HG03097 (cell line): ENCODE results near the gene DCTN3.

Experiments
- ATAC-seq: cut with Tn5 transposase; IDR thresholded peaks from one replicate; pipeline ENCODE4 v1.9.1; 2021; ENCODE audit not compliant: unreplicated experiment, low FRiP score

DCTN3 gene

GRCh38 chr9:34620061-34620994, at the start of gene DCTN3:
Gene DCTN3 (minus strand): TSS chr9:34620495. CDS start chr9:34620464, 31 bp downstream.
- ATAC-seq = peak; percentile 96

DNA sequence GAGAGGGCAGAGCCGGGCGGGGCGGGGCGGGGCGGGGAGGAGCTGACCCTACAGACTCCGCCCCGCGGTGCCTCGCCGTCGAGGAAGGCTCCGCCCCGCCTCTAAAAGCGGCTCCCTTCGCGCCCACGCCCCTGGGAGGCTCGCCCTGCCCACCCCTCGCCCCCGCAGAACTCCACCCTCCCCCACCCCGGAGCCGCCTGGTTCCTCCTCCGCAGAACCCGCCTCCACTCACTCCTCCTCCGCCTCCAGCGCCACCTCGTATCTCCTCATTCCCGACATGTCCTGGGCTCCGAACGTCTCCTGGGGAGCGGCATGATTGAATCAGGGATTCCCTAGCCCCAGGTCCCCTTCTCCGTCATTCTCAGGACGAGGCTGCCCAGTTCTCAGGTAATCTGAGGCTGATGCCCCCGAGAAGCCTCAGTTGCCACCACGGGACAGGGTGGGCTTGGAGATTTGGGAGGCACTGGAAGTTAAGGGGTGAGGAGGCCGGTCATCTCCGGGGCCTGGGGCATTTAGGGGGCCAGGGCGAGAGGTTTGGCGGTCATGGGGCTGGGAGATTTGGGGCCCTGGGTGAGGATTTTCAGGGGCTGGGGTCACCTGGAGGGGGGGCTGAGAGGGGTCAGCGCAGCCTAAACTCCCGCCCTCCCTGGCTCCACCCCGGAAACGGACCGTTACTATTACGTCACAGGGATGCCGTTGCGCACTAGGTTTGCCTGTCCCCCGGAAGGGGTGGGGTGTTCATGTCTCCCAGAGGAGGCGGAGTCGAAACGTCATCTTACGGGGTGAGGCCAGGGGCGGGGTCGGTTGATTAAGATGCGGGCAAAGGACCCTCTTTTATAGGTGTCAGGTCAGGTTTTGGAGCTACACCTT, 45.3 kb upstream of the DCTN3 start:
- peak; percentile 61 for ATAC-seq

GRCh38 chr9:34665067-34665380, 44.7 kb upstream of the DCTN3 start:
- peak; percentile 29 for ATAC-seq

DNA sequence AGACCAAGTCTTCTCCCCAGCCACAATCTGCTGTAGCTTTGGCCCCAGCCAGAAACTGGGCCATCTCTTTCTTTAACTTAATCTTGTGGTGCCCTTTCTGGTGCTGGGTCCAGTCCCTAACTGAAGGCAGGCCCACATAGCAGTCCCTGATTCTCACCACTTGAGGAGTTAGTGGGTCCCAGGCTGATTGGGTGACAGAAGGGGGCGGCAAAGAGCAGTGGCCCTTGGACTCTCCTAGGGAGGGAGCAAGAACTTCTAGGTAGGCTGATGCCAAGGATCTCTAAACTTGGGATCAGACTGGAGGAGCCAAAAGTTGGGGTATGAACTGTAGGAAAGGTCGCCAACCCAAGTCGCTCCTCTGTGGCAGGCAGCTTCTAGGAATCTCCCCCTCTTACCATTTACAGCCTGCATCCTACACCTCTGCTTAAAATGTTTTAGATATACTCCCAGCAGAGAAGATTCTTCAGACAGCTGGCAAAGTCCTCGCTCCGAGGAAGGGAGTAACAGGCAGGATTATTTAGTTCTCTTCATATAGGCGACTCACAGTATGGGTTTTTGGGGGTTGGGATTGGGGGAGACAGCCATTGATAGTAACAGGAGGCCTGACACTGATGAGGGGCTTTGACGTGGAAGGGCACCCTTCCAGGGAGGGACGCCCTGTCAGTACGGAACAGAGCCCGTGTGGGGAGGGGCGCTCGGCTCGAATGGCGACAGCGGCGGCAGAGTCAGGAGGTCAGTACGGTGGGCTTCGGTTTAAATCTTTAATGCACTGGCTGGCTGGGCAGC, 44.2 kb upstream of the DCTN3 start:
- ATAC-seq = no peak

- ATAC-seq = no peak
Measured at GRCh38 chr9:34663303-34663605, 43.0 kb upstream of the DCTN3 start.

GRCh38 chr9:34662526-34663302, 42.4 kb upstream of the DCTN3 start, which contains the start of gene CCL27:
Gene CCL27 (minus strand): TSS chr9:34662657. CDS start chr9:34662633, 24 bp downstream.
- no peak for ATAC-seq

- ATAC-seq = no peak
Measured at GRCh38 chr9:34659592-34660253, 39.4 kb upstream of the DCTN3 start.

DNA sequence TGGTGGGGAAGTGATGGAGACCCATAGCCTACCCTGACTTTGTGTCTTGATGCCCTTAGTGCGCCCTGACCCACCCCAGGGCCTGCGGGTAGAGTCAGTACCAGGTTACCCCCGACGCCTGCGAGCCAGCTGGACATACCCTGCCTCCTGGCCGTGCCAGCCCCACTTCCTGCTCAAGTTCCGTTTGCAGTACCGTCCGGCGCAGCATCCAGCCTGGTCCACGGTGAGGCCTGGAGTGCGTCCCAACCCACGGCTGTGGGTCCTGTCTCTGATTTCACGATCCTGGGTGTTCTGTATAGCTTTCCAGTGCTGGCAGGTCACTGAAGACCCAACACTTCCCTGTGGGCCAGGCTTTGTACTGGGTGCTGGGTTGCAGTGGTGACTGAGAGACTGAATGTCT, 38.2 kb upstream of the DCTN3 start:
- no peak for ATAC-seq

GRCh38 chr9:34656992-34657391, 36.7 kb upstream of the DCTN3 start:
- ATAC-seq = no peak

- ATAC-seq = no peak
Measured at GRCh38 chr9:34655394-34655793, 35.1 kb upstream of the DCTN3 start.

GRCh38 chr9:34654323-34655051, 34.2 kb upstream of the DCTN3 start:
- ATAC-seq = no peak

DNA sequence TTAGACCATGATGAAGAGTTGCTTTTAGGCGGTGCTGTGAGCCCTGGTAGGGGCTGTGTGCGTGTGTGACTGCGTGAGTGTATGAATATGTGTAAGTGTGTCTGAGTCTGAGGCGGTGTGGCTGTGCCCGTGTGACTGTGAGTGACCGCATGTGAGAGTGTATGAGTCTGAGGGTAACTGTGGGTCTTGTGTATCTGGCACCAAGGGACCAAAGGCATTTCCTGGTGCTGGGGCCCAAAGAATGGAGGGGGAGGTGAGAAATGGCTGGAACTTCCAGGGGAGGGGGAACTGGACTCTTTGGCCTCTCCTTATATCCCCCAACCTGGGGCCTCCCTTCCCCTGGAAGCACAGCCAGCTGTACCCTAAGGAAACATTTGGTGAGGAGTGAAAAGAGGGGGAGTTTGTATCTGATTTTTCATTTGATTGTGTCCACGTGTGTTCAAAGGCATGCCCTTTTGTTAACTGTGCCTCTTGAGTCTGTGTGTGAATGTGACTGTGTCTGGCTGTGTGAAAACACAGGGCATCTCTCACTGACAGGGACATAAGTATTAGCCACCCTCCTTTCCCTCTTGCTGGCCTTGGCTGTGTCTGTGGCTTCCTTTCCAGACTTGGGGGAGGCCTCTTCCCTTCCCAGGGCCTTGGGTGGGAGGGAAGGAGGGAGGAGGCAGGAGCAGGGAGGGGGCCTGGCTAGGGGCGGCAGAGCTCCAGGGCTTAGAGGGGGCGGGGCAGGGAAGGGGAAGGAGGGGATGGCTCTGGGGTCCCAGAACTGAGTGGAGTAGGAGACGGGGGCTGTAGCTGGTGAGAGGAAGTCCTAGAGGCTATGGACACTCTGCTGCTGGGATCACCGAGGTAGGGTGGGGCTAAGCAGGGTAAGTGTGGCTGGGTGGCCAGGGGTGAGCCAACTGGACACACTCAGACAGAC, 33.1 kb upstream of the DCTN3 start:
- ATAC-seq = no peak

DNA sequence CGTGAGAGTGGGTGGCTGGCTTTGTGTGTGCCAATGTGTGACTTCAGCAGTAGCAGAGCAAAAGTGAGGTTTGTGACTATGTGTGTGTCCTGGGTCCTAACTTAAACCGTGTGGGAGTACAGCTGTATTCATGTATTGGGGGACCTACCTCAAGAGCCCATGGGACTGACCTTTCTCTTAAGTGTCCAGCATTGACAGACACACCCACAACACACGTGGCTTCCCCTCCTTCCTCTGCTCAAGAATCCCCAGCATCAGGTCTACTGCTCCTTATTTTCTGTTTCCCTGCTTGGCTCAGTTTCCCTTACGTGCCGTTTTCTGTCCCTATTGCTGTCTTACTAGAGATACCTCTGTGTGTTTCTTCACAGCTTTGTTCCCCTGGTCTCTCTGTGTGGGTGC, 32.3 kb upstream of the DCTN3 start:
- ATAC-seq = no peak

DNA sequence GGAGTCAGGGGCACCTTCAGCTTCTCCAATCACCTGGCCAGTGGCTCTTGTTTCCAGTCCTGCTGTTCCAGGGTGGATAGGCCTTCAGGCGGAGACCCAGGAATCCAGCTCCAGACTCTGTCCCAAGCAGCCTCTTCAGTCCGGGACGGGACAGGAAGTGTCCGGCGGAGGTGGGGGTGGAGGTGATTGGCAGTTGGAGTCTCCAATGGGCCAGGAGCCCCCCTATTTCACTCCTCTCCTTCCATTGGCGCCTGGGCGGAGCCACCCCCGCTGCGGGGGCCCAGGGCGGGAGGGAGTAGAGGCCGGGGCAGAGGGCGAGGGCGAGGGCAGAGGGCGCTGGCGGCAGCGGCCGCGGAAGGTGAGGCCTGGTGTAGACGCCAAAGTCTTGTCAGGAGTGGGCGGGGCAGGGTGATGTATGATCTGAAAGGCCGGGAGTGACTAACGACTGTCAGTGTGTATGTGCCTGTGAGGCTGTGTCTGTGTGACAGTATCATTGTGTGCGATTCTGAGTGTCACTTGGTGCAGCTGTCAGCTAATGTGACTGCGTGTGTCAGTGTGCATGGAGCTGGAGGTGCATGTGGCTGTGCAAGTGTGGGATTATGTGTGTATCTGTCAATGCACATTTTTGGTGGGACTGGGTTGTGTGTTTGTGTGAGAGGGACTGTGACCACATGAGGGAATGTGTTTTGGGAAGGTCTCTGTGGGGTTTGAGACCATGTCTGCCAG, 31.7 kb upstream of the DCTN3 start, which contains the start of gene IL11RA:
IL11RA (plus strand) TSS at position 310 of the 726 bp plus-strand sequence. CDS start 3,033 bp downstream, outside the sequence.
- ATAC-seq = no peak

- ATAC-seq = no peak
Measured at GRCh38 chr9:34651321-34651720, 31.0 kb upstream of the DCTN3 start.

DNA sequence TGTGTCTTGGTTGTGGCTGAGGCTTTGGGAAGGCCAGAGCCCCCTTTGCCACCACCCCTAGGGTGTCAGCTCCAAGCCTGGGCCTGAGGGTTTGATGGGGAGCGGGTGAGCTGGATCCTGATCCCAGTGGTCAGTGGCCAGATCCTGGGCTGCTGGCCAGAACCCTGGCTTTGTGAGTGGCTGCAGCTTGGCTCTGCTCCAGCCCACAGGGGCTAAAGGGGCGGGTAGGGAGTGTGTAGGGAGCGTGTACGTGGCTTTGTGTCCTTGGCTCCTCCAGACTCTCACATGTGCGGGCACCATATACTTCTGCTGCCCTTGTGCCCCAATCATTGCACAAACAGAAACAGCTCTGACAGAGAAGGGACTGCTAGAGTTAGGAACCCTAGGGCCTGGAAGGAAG, 30.5 kb upstream of the DCTN3 start:
- no peak for ATAC-seq

DNA sequence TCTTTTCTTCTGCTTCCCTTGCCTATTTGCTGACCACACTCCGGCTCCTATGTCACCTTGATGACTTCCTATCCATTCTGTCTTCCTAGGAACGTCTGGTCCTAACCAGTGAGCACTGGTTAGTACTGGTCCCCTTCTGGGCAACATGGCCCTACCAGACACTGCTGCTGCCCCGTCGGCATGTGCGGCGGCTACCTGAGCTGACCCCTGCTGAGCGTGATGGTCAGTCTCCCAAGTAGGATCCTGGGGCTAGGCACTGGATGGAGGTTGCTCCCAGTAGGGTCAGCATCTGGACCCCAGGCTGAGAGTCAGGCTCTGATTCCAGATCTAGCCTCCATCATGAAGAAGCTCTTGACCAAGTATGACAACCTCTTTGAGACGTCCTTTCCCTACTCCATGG, 28.4 kb upstream of the DCTN3 start:
- no peak for ATAC-seq
